K562 (cell line): ENCODE data around the gene SLC6A1. TPM values are rescaled to one million over a fixed set of nuclear protein-coding genes. Genes with fewer than 3 reads are reported as not detected.

Source experiments
- ATAC-seq: fragments of 200-7000 bp; cut with Tn5 transposase; 3 replicates; pipeline ENCODE4 v1.9.1; 2020; ENCODE audit warnings: moderate library complexity
- BruUV-seq: library from RNA; stranded (reverse); fragments of 400-500 nt; replicated peaks from 2 replicates; lab custom pipeline; 2021; lab: Mats Ljungman, UMichigan
- CTCF ChIA-PET: fragments of 300-600 bp; formaldehyde crosslinking; extraction: SDS; loops from one replicate; lab custom pipeline; 2021; ENCODE audit warnings: low intra/inter-chr PET ratio; lab: Yijun Ruan, JAX
- POLR2A ChIA-PET: fragments of 300-600, 350-650 bp; sonication (Branson Sonifier 250); formaldehyde crosslinking; extraction: SDS; loops from one replicate; lab custom pipeline; 2021; ENCODE audit warnings: antibody characterized with exemption, inconsistent platforms; lab: Yijun Ruan, JAX
- DNase-seq, 4 experiments: peaks; one replicate each; pipeline versions ENCODE4 v3.0.0 to v3.0.0-alpha.2; 2011 to 2018; ENCODE audit warnings: low spot score in 3 of 4, mixed read lengths in 3 of 4; ENCODE audit errors: extremely low read depth in 1 of 4
- FAIRE-seq: peaks from 2 replicates; lab custom pipeline; 2011; peaks lifted over from hg19 to GRCh38; lab: Jason Lieb, UNC
- H2AFZ ChIP-seq: 2 replicates; pipeline ENCODE4 v1.6.0; 2011; ENCODE audit warnings: low read depth, low read length, control low read depth, inconsistent platforms
- H3K27ac ChIP-seq: fragments of 200-600 bp; 3 replicates; pipeline ENCODE4 v1.8.0; 2011; ENCODE audit warnings: low read depth, mild to moderate bottlenecking, control low read depth, inconsistent platforms, low read length, moderate library complexity, mixed read lengths; ENCODE audit errors: extremely low read depth
- H3K27me3 ChIP-seq, 2 experiments: fragments of 300-600 bp in 1 of 2; 2 replicates in 1 of 2; 3 replicates in 1 of 2; pipeline versions ENCODE4 v1.6.0 to v1.8.0; 2011; ENCODE audit warnings: inconsistent platforms in 2 of 2, low read length in 2 of 2, mild to moderate bottlenecking in 1 of 2, mixed read lengths in 1 of 2, moderate library complexity in 1 of 2; ENCODE audit not compliant: control insufficient read depth in 2 of 2, insufficient read depth in 2 of 2
- H3K36me3 ChIP-seq: fragments of 300-600 bp; 3 replicates; pipeline ENCODE4 v1.8.0; 2011; ENCODE audit warnings: mild to moderate bottlenecking, low read length, inconsistent platforms; ENCODE audit not compliant: control insufficient read depth, insufficient read depth
- H3K4me1 ChIP-seq, 2 experiments: fragments of 200-600 bp in 1 of 2; replicated peaks in 1 of 2; 2 replicates in 1 of 2; 3 replicates in 1 of 2; pipeline versions ENCODE4 v1.5.1 to v1.8.0; 2011; ENCODE audit warnings: inconsistent platforms in 2 of 2, low read length in 2 of 2, mild to moderate bottlenecking in 1 of 2, mixed read lengths in 1 of 2, moderate library complexity in 1 of 2; ENCODE audit not compliant: control insufficient read depth in 2 of 2, insufficient read depth in 2 of 2
- H3K4me2 ChIP-seq: 2 replicates; pipeline ENCODE4 v1.6.1; 2011; ENCODE audit warnings: low read length, control low read depth, inconsistent platforms, mixed read lengths; ENCODE audit not compliant: insufficient read depth
- H3K4me3 ChIP-seq: fragments of 200-600 bp; sonication (generic), shearing (Covaris generic); 2 replicates; pipeline ENCODE4 v1.5.1; 2016; ENCODE audit warnings: control low read depth, inconsistent platforms
- H3K79me2 ChIP-seq: fragments of 200-600 bp; 3 replicates; pipeline ENCODE4 v1.8.0; 2011; ENCODE audit warnings: low read length, inconsistent platforms; ENCODE audit not compliant: control insufficient read depth, insufficient read depth
- H3K9ac ChIP-seq, 2 experiments: 2 replicates each; pipeline versions ENCODE4 v1.6.0 to v1.6.1; 2011; ENCODE audit warnings: low read depth in 2 of 2, low read length in 2 of 2, control low read depth in 1 of 2, inconsistent platforms in 1 of 2, mild to moderate bottlenecking in 1 of 2, mixed read lengths in 1 of 2; ENCODE audit not compliant: insufficient read depth in 1 of 2
- H3K9me1 ChIP-seq: one replicate; pipeline ENCODE4 v1.6.0; 2011; ENCODE audit warnings: inconsistent platforms, mild to moderate bottlenecking, low read length, moderate library complexity; ENCODE audit not compliant: control insufficient read depth, insufficient read depth
- H3K9me3 ChIP-seq: replicated peaks from 2 replicates; pipeline ENCODE4 v1.5.1; 2011; ENCODE audit warnings: low read depth, low read length, inconsistent platforms; ENCODE audit not compliant: control insufficient read depth, insufficient read depth
- H4K20me1 ChIP-seq: replicated peaks from 2 replicates; pipeline ENCODE4 v1.6.1; 2011; ENCODE audit warnings: low read length, inconsistent platforms, mixed read lengths; ENCODE audit not compliant: control insufficient read depth, insufficient read depth
- CHD2 ChIP-seq: IDR thresholded peaks from 2 replicates; pipeline ENCODE4 v1.6.1; 2011; ENCODE audit warnings: low read depth, low read length
- CXXC5 ChIP-seq: fragments of 250-450 bp; sonication (Bioruptor Pico); IDR thresholded peaks from 2 replicates; pipeline ENCODE4 v1.8.0; 2022; ENCODE audit warnings: inconsistent platforms, mild to moderate bottlenecking, moderate library complexity
- FOXP1 ChIP-seq: sonication (generic); formaldehyde crosslinking; IDR thresholded peaks from 2 replicates; pipeline ENCODE4 v1.8.0; 2022; ENCODE audit warnings: mild to moderate bottlenecking, missing genetic modification reagents
- MAFG ChIP-seq: fragments of 450-650 bp; conservative IDR thresholded peaks from 2 replicates; pipeline ENCODE4 v1.6.1; 2016; ENCODE audit warnings: missing genetic modification characterization, missing compliant biosample characterization
- NR2C2 ChIP-seq, 2 experiments: fragments of 200-800 bp in 1 of 2; sonication (Bioruptor generic) in 1 of 2; sonication (generic) in 1 of 2; formaldehyde crosslinking in 1 of 2; IDR thresholded peaks; 2 replicates each; pipeline versions ENCODE4 v1.6.1 to v1.8.0; 2016 to 2022; ENCODE audit warnings: mild to moderate bottlenecking in 1 of 2, missing compliant biosample characterization in 1 of 2, missing genetic modification characterization in 1 of 2, missing genetic modification reagents in 1 of 2
- RFX1 ChIP-seq: fragments of 450-650 bp; IDR thresholded peaks from 2 replicates; pipeline ENCODE4 v1.6.1; 2016; ENCODE audit warnings: mild to moderate bottlenecking, moderate library complexity
- TAL1 ChIP-seq: fragments of 450-650 bp; IDR thresholded peaks from 2 replicates; pipeline ENCODE4 v1.6.1; 2016; ENCODE audit warnings: mild to moderate bottlenecking
- TARDBP ChIP-seq: fragments of 450-650 bp; IDR thresholded peaks from 2 replicates; pipeline ENCODE4 v1.6.1; 2016
- TEAD4 ChIP-seq, 2 experiments: sonication (generic) in 1 of 2; formaldehyde crosslinking in 1 of 2; IDR thresholded peaks; 2 replicates each; pipeline versions ENCODE4 v1.6.1 to v1.8.0; 2012 to 2022; ENCODE audit warnings: borderline replicate concordance in 1 of 2, inconsistent platforms in 1 of 2, low read length in 1 of 2, mild to moderate bottlenecking in 1 of 2, missing genetic modification reagents in 1 of 2
- U2AF2 ChIP-seq: fragments of 200-400 bp; formaldehyde crosslinking; optimal IDR thresholded peaks from 2 replicates; pipeline ENCODE3; 2017; ENCODE audit warnings: low read depth, mild to moderate bottlenecking, low read length
- ZBTB1 ChIP-seq: sonication (generic); formaldehyde crosslinking; IDR thresholded peaks from 2 replicates; pipeline ENCODE4 v1.8.1; 2023; ENCODE audit warnings: missing genetic modification reagents, low read depth, mild to moderate bottlenecking, borderline replicate concordance
- ZNF165 ChIP-seq: fragments of 250-450 bp; sonication (Bioruptor Pico); IDR thresholded peaks from 2 replicates; pipeline ENCODE4 v1.4.0; 2020; ENCODE audit warnings: borderline replicate concordance
- ZNF695 ChIP-seq: fragments of 450-650 bp; formaldehyde crosslinking; IDR thresholded peaks from 2 replicates; pipeline ENCODE4 v1.4.0; 2020; ENCODE audit warnings: mild to moderate bottlenecking, moderate library complexity
- ZNF785 ChIP-seq: fragments of 250-450 bp; sonication (Bioruptor Pico); IDR thresholded peaks from 2 replicates; pipeline ENCODE4 v1.4.0; 2020; ENCODE audit warnings: mild to moderate bottlenecking
- WGBS: fragments of 100-300 bp; shearing (Covaris generic); methylation state at CpG from one replicate; pipeline ENCODE4 v1.1.6; 2016; ENCODE audit warnings: low coverage, mixed read lengths; ENCODE audit not compliant: insufficient coverage; ENCODE audit errors: missing lambda C conversion rate; 5-methylcytosine and 5-hydroxymethylcytosine counted together
- in situ Hi-C: fragments of 300-500 bp; cut with MboI; formaldehyde crosslinking; loops from 4 replicates; pipeline ENCODE4 v1.15.0; 2018; ENCODE audit warnings: inconsistent platforms, mixed read lengths
- intact Hi-C: fragments of 100-400 bp; cut with micrococcal nuclease; formaldehyde crosslinking; loops from 2 replicates; pipeline ENCODE4 v1.14.2; 2022
- polyA plus RNA-seq, 8 experiments: library from polyadenylated mRNA; depleted of rRNA in 4 of 8; stranded (reverse) in 5 of 8; unstranded in 3 of 8; fragments of >200 nt; fragmentation: Nextera tagmentation in 2 of 8; fragmentation: Illumina TruSeq in 1 of 8; extraction: Ambion mirVana in 2 of 8; extraction: Trizol in 1 of 8; gene quantifications; 2 replicates each; pipeline versions ENCODE4 v1.2.1 to v1.2.3, GENCODE V29; 2011 to 2014; ENCODE audit warnings: inconsistent platforms in 1 of 8, missing spikeins in 1 of 8
- total RNA-seq, 7 experiments: library from RNA; depleted of rRNA in 6 of 7; stranded (reverse); fragments of >200 nt in 6 of 7; fragmentation: Illumina TruSeq in 2 of 7; extraction: Trizol in 2 of 7; gene quantifications; 2 replicates each; pipeline versions ENCODE4 v1.2.1 to v1.2.3, GENCODE V29; 2011 to 2021; ENCODE audit warnings: low replicate concordance in 1 of 7
- TF ChIP-seq, protein P1 (sequence below): sonication (generic); formaldehyde crosslinking; IDR thresholded peaks from 2 replicates; pipeline ENCODE4 v1.8.1; 2023; ENCODE audit warnings: mild to moderate bottlenecking, missing genetic modification reagents
- TF ChIP-seq, protein P2 (sequence below), 3 experiments: fragments of 200-800 bp in 1 of 3; fragments of 250-450 bp in 1 of 3; fragments of 450-650 bp in 1 of 3; sonication (Bioruptor Pico) in 1 of 3; sonication (Bioruptor generic) in 1 of 3; formaldehyde crosslinking in 1 of 3; IDR thresholded peaks; 2 replicates each; pipeline versions ENCODE4 v1.6.1 to v1.8.0; 2016 to 2022; ENCODE audit warnings: mild to moderate bottlenecking in 2 of 3, missing genetic modification characterization in 2 of 3, missing compliant biosample characterization in 1 of 3, moderate library complexity in 1 of 3
- TF ChIP-seq, protein P3 (sequence below): sonication (generic); formaldehyde crosslinking; IDR thresholded peaks from 2 replicates; pipeline ENCODE4 v1.5.0; 2020; ENCODE audit warnings: missing genetic modification reagents

The SLC6A1 gene
- total and polyA plus RNA-seq, 9 of the 15 experiments (the other 6 are each of a cell fraction or from before 2014, with no cell fraction given), result not detected

DNA sequence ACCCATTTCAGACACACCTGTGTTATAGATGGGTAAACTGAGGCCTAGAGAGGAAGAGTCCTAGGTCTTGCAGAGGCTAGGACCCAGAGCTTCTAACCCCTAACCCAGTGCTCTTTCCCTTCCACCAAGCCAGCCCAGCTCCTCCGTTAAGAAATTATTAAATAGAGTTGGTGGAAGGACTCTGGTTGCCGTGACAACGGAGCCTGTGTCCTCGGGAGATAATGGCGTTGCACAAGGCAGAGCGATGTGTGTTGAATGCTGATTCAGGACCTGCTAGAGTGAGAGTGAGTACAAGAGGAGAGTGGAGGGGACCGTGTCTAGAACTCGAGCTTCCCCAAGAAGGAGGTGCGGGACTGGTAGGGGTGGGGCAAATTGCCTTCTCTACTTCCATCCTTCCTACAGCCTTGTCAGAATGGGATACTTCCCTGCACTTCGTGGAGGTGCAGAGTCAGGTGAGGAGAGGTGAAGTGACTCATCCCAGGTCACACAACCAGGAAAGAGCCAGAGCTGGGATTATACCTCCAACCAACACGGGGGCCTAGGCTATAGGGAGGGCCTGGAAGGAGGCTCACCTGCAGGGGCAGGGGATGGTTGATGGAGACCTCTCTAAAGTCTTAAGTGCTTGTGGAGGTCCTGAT, 8.6 kb downstream of the SLC6A1 start:
- BruUV-seq, result no TSS peak
- Histone ChIP-seq H3K36me3 (no peaks in the 10 kb centered on the region), H3K27me3 (peaks cover 9 to 50% of the 10 kb centered on the region in 2 experiments; a peak in 3 of 5 replicates), H3K27ac (no peak overlapping the region), H3K4me2 (no peak overlapping the region; the same call in 1 of the 2 replicates), H3K79me2 (no peaks in the 10 kb centered on the region), H3K9me1 (no peaks in the 10 kb centered on the region), H3K4me1 (peaks cover 0 to 5% of the 10 kb centered on the region in 2 experiments; a peak in 2 of 5 replicates), H4K20me1 (peaks cover 19% of the 10 kb centered on the region), H3K9ac (no peak overlapping the region), H3K4me3 (no peak overlapping the region), H2AFZ (no peak overlapping the region), H3K9me3 (no peaks in the 10 kb centered on the region)
- in situ Hi-C loops (no loop called here), intact Hi-C loops (no loop called here)
- 0% methylated on average over 11 of the region's 11 CpGs for WGBS
- no peak for FAIRE-seq
- ATAC-seq, result peak; percentile 77
- ChIA-PET CTCF (no interaction called here), POLR2A (interaction anchor here (0.8 kb wide), 1 partner anchor 11 kb away, joined by 4 read pairs; no protein-coding TSS in a partner anchor)
- DNase-seq, result peak in 3 of 4 experiments; percentile 28 to 63 (median 60)
- no peak for TF ChIP-seq NR2C2 (CRISPR knock-in tag; IDR thresholded peaks at IDR 0.05)
- no peak for TF ChIP-seq NR2C2 (tag; IDR thresholded peaks at IDR 0.05)
- TF ChIP-seq, protein P1, sequence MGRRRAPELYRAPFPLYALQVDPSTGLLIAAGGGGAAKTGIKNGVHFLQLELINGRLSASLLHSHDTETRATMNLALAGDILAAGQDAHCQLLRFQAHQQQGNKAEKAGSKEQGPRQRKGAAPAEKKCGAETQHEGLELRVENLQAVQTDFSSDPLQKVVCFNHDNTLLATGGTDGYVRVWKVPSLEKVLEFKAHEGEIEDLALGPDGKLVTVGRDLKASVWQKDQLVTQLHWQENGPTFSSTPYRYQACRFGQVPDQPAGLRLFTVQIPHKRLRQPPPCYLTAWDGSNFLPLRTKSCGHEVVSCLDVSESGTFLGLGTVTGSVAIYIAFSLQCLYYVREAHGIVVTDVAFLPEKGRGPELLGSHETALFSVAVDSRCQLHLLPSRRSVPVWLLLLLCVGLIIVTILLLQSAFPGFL (CRISPR knock-in tag), result no peak
- TF ChIP-seq CXXC5, result no peak
- no peak for TF ChIP-seq ZNF165
- peak; percentile 57 for TF ChIP-seq TEAD4 (IDR thresholded peaks at IDR 0.05; ENCODE audit: low read length)
- no peak for TF ChIP-seq TEAD4 (CRISPR knock-in tag; IDR thresholded peaks at IDR 0.05; ENCODE audit: borderline replicate concordance)
- TF ChIP-seq, protein P2, sequence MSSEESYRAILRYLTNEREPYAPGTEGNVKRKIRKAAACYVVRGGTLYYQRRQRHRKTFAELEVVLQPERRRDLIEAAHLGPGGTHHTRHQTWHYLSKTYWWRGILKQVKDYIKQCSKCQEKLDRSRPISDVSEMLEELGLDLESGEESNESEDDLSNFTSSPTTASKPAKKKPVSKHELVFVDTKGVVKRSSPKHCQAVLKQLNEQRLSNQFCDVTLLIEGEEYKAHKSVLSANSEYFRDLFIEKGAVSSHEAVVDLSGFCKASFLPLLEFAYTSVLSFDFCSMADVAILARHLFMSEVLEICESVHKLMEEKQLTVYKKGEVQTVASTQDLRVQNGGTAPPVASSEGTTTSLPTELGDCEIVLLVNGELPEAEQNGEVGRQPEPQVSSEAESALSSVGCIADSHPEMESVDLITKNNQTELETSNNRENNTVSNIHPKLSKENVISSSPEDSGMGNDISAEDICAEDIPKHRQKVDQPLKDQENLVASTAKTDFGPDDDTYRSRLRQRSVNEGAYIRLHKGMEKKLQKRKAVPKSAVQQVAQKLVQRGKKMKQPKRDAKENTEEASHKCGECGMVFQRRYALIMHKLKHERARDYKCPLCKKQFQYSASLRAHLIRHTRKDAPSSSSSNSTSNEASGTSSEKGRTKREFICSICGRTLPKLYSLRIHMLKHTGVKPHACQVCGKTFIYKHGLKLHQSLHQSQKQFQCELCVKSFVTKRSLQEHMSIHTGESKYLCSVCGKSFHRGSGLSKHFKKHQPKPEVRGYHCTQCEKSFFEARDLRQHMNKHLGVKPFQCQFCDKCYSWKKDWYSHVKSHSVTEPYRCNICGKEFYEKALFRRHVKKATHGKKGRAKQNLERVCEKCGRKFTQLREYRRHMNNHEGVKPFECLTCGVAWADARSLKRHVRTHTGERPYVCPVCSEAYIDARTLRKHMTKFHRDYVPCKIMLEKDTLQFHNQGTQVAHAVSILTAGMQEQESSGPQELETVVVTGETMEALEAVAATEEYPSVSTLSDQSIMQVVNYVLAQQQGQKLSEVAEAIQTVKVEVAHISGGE (CRISPR knock-in tag; IDR thresholded peaks at IDR 0.05), result no peak
- peak; percentile 51 for TF ChIP-seq MAFG (tag)
- TF ChIP-seq RFX1, result peak; percentile 91
- TF ChIP-seq U2AF2, result no peak
- TF ChIP-seq, protein P3, sequence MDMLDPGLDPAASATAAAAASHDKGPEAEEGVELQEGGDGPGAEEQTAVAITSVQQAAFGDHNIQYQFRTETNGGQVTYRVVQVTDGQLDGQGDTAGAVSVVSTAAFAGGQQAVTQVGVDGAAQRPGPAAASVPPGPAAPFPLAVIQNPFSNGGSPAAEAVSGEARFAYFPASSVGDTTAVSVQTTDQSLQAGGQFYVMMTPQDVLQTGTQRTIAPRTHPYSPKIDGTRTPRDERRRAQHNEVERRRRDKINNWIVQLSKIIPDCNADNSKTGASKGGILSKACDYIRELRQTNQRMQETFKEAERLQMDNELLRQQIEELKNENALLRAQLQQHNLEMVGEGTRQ (CRISPR knock-in tag), result no peak
- no peak for TF ChIP-seq TARDBP
- peak; percentile 66 for TF ChIP-seq TAL1
- TF ChIP-seq CHD2, result no peak
- TF ChIP-seq ZNF785, result no peak
- no peak for TF ChIP-seq FOXP1 (CRISPR knock-in tag)
- no peak for TF ChIP-seq ZBTB1 (CRISPR knock-in tag)
- TF ChIP-seq ZNF695 (CRISPR knock-in tag), result no peak
